Measurements from ENCODE around the gene RAD51B.

RAD51B gene

DNA sequence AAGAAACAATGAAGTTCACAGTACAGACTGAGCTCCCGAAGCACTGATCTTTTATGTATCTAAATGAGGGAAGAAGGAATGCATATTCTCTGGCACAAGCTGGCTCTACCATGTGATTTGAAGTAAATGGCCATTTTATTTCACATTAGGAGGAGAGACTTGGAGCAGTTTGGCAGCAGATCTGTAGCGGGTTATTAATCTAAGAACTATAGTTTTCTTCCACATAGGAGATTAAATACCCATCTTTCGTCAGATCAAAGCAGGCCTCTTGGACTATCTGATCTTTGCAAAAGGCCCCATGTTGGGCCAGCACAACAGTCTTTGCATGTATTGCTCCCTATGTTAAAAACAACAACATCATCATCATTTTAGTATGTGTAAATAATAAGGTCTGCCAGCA is 495.5 kb downstream of the RAD51B start:
- no peak for DNase-seq

DNA sequence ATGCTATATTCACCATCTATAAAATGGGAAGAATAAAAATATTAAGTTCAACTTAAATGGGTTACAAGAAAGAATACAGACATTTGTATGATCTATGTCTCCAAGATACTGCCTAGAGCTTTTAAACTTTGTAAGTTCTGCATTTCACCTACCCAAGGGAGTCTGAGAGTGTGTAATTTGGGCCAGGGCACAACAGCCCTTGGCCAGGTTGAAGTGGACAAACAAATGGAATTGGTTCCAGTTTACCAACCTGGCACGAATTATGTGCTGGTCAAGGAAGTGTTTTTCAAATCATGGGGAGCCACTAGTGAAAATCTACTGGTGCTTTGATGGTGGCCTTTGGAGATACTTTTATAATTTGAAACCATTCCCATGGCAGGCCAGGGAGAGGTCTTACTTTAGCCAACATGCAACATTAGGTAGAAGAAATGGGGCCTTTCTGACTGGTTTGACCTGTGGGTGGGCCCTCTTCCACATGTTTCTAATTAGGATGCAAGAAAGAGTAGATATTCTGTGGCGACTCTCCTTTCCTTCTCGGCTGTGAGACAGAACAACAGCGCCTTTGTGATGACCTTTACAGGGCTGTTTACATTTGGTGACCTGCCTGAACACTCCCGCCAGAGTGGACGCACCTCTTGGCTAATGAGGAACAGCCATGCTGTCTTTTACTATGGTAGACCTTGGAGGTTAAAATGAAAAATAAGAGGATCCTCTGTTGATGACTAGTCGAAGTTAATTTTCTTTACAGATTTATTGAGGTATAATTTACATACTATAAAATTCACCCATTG is 496.7 kb downstream of the RAD51B start:
- no peak for DNase-seq

DNA sequence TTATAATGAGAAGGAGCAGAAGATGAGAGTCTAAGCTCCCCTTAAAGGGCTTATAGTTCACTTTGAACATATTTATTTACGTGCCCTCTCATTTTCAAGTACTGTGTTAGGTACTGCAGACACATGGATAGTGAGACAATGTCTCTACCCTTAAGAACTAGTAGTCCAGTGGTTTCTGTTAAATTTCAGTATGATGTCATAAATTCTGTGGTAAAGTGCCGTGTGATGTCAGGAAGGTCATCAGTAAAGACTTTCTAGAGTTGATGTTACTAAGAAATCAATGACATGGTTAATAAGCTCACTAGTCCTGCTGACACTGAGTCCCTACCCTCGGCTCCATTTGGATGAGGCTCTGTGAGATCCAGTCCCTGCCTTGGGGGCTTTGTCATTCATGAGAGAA is 497.7 kb downstream of the RAD51B start:
- no peak for DNase-seq

DNA sequence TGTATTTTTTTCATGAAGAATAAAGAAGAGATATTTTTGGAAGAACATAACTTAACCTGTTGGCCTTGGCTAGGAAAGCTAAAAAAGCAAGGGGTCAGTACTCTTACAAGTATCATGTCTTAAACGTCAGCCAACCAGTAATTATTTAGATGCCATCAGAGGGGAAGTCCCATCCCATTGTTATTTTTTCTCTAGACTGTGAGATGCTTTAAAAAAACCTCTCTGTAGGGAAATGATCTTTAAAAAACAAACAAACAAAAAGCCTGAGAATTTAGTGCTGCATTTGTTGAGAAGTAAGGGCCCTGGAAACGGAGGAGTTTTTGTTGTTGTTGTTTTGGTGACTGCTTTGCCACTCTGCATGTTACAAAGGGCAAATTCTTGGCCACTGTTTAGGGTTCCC is 499.2 kb downstream of the RAD51B start:
- no peak for DNase-seq

DNA sequence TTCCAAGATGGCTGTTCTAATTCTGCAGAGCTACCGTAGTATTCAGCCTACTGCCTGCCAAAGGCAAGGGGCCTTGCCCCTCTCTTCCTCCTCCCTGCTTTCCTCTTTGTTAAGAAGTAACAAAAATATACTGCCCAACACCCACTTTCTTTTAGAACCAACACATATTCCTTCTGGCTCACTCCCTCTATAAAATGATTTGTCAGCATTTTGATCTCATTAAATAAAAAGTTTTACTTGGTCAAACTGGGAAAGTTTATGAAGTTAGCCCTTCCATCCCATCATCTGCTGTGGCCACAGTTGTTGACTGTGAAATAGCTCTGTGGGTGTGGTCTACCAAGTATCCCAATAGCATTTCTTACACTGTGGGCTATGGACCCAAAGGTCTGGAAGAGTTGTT is 500.9 kb downstream of the RAD51B start:
- DNase-seq: no peak

DNA sequence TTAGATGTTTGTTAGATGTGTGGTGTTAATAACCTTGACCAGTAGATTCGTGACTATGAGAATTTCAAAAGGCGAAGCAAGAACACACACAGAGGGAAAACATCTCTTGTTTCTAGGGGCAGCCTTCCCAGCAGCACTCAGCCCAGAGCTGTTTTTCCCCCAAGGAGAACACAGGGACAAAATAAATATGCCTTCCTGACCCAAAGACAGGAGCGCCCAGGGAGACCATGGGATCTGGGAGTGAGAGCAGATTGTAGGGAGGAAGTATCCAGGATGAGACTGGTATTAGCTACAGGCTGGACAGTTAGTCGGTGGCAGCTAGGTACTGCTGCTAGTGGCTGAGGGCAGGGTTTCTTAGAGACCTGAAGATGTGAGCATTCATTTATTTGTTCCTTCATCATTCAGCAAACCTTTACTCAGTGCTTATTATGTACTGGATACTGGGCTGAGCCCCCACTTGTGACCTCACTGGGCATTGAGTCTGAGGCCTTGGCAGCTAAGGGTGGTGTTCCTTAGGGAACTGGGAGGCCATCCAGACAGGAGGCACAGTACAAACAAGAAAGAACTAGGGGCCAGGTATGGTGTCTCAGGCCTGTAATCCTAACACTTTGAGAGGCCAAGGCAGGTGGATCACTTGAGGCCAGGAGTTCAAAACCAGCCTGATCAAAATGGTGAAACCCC is 503.5 kb downstream of the RAD51B start:
- DNase-seq: no peak

DNA sequence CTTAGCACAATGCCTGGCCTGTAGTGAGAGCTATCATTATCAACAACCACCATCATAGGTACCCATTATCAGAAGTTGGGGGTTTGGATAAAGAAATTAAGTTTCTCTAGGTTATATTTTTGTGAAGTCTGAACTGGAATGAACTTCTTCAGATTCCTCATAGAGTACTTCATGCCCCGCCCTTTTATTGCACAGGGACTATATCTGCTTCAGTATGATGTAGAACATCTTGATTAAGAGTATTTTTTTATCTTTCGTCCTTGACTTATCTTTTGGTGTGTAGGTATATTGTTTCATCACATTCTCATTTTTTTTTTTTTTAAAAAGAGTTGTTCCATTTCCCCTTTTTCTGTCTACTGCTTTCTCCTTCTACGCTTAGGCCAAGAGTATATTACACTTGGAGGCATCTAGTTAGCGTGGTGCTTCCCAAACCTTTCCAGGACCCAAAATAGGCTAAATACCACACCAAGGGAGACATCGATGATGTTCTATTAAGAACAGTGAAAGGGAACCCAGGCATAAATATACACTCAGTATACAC is 505.8 kb downstream of the RAD51B start:
- DNase-seq: no peak

DNA sequence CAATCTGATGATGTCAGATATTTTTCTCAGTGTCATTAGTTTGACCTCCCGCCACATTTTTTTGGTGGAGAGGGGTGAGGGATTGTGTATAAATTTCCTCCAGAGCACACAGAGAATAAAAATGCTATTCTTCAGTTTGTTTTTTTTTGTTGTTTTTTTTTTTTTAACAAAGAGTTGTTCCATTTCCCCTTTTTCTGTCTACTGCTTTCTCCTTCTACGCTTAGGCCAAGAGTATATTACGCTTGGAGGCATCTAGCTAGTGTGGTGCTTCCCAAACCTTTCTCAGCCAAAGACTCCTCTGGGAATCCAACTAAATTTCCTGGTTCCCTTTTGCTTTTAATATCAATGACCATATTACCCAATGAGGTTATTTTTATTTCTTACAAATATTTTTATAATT is 507.7 kb downstream of the RAD51B start:
- no peak for DNase-seq

DNA sequence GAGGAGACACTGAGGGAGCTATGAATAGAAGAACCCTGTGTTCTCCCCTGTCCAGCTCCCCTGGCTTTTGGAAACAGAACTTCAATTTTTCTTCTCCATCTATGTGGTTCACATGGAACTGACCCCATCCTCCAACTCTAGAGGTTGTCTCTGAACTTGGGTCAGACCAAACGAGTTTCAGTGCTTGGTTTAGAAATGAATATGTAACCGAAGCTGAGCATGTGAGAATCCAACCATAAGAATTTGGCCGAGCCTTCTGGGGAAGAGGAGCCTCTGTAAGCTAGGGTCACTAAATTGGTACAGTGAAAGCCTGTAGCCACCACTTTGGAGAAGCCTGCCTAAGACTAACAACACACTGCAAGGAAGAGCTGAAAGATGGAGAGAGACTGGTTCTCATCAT is 508.9 kb downstream of the RAD51B start:
- DNase-seq: no peak

DNA sequence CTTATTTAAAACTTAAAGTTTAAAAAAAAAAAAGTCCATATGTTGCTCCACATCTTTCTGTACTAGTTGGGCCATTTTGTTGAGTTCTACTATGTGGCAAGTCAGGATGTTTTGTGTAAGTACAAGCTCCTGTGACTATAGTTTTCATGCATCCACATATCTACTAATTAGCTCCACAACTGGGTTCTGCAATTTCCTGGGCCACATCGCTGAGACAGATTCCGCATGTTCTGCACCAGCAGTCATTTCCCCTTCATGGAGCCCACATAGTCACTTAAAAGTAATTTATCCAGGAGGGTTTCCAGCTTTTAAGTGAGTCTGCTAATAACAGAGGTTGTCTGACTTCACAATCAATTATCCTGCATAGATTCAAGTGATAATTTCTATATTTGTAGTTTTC is 511.8 kb downstream of the RAD51B start:
- DNase-seq: no peak

DNA sequence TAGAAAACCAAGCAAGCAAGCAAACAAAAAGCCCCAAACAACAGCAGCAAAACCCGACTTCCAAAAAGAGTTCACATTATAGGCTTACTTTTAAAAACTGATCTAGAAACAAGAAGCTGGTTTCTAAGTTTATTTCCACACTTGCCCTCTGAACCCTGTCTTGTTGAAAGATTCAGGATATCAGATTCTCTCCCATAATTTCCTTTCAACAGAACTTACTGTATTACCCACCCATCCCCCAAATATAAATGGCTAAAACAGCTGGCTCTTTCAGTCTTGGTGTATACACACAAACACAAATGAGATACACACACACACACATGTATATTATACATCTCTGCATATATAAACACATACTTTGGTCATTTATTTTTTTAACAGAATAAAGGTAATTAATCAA is 512.4 kb downstream of the RAD51B start:
- DNase-seq: no peak

DNA sequence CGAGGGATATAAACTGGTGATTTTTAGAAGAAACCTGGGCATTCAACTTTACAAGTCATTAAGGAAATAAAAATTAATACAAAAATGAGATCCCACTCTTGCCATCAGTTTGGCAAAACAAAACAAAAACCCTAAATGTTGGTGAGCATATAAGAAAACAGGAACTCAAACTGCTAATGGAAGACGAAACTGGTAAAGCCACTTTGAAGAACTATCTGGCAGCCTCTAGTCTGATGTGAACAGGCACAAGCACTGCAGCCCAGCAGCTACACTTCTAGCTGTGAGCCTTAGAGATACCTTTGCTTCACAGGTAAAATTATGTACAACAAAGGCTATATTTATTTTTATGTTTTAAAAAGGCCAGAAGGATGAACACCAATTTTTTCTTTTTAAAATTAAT is 513.7 kb downstream of the RAD51B start:
- DNase-seq: no peak

DNA sequence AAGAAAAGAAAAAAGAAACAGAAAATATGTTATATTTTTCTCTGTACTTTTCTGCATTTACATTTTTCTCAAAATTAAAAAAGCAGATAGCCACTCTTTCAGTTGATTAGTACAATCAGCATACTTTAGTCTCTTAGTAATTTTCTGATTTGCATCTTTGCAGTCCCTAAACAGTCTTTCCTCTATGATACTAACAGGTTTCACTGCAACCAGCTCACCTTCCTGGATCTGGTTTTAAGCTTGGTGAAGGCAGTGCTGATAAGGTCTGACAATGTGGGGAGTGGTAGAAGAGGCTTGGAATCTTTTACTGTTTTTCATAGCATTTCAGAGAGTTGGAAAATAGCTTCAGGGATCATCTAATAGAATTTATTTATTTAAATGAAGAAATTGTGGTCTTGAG is 515.7 kb downstream of the RAD51B start:
- DNase-seq: no peak

DNA sequence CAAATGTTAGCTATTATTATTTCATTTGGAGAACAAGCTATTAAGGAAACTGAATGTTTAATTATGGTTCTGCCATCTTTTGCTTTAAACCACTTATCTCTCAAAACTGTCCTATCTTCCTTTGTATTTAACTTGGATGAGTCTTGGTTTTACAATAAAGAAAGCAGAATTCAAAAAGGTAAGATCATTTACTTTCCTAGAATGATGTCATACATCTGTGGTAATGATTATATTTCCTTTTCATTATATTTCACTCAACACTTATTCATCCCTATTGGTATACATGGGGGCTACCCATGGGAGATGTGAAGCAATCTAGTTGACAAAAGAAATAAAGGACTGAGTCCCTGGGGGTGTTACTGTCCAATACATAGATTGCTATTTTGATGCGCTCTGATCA is 516.6 kb downstream of the RAD51B start:
- no peak for DNase-seq

DNA sequence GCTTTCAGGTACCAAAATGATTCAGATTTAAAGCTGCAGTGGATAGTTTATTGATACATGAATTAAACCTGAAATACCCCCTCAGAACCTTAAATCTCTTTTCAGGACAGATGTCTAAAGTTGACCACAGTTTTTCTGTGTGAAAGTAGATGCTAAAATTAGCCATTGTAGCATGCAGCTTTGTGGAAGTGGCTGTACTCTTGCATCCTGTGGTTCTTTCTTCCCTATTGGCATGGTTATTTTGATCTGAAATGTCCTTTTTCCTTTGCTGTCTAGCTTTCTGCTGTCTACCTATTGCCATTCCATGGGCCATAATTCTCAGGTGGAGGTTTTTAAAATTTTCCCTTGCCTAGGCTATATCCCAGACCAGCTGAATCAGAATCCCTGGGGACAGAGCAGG is 517.7 kb downstream of the RAD51B start:
- DNase-seq: no peak

DNA sequence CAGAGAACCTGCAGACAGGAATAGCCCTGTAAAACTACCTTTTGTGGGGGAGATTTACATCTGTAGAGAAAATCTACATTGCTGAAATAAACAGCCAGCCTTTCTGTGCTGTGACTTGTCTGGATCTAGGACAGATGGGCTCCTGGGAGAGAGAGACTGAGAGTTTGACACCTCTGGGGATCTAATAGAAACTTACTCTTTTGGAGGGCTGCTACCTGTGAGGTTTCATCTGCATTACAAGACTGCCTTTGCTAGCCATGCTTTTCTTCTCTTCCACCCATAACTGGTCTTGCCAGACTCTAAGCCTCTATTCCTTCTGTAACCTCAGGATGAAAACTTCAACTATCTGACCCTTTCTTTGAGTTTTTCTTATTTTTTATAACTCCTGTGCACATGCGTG is 520.7 kb downstream of the RAD51B start:
- no peak for DNase-seq

DNA sequence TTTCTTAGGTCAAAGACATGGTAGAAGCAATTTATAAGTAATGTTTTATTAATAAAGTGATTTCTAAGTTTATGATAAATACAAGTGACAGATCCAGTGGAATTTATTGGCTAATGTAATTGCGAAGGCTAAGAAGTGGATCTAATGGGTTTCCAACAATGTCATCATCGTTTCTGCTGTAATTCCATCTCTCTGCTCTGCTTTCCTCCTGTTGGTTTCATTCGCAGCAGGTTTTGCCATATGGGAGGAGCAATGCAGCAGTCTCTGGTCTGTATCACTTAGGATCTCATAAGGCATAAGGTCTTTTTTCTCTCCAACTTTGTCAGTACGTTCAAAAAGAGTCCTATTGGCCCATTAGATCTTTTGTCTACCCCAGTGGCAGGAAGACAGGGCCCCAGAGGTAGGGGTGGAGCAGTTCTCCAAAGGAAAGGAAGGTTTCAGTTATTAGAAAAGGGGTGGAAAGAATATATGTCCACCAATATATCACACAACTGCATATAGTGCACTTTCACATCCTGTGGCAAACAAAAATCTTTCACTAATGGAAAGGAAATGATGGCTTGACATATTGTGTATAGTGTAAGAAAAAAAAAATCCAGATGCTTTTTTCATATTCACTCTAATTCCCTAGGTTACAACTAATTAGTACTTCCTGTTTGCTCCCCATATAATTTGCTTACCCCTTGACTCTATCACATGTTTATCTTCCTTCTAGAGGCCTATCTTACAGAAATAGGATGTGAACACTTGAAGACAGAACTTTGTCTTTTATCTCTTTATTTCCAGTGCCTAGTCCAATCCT is 522.0 kb downstream of the RAD51B start:
- no peak for DNase-seq

DNA sequence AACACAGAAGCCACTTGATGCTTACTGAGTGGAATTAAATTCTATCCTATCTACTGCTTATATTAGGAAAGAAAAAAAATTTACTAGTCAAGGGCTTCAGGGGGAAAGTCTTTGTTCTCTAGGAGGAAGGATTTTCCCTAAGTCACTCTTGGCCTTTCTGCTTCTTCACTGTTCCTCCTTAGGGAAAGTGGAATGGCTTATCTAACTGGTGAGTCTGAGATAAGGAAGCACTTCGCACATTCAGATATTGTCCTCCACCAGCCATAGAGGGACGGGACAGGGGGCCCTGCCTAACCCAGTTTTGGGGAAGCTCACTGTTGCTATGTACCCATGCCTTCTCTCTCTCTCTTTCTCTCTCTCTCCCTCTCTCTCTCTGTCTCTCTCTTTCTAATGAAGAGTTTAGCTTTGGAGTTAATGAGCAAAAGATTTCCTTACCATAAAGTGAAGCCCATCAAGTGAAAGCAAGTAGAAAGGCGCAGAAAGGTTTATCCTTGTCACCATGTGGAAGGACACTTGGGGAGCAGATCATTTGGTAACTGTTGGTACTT is 522.7 kb downstream of the RAD51B start:
- DNase-seq: no peak

DNA sequence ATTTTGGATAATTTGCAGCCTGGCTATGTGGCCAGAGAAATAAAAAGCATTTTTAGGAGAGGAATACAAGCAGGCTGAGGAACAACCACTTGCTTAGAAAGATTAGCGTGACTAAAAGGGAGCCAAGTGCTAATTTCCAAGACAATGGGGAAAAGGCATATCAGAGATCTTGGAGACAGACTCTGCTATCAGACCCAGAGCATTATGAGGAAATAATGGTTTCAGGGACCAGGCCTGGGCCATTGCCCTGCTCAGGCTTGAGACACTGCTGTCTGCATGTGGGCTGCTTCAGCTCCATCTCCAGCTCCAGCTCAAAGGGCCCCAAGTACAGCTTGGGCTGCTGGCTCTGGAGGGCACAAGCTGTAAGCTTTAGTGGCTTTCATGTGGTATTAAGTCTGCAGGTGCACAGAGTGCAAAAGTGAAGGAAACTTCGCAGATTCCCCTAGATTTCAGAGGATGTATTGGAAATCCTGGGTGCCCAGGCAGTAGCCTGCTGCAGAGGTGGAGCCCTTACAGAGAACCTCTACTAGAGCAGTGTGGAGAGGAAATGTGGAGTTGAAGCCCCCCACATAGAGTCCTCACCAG is 524.0 kb downstream of the RAD51B start:
- no peak for DNase-seq

DNA sequence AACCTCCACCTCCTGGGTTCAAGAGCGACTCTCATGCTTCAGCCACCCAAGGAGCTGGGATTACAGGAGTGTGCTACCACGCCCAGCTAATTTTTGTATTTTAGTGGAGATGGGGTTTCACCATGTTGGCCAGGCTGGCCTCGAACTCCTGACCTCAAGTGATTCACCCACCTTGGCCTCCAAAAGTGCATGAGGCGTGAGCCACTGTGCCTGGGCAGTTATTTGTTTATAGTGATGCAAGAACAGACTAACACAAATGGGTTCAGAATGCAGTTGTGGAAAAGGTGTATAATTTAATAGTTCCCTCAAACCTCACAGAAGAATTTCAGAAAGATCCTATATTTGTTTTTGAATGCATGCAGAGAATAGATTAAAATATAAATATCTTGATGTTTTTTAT is 526.2 kb downstream of the RAD51B start:
- no peak for DNase-seq

DNA sequence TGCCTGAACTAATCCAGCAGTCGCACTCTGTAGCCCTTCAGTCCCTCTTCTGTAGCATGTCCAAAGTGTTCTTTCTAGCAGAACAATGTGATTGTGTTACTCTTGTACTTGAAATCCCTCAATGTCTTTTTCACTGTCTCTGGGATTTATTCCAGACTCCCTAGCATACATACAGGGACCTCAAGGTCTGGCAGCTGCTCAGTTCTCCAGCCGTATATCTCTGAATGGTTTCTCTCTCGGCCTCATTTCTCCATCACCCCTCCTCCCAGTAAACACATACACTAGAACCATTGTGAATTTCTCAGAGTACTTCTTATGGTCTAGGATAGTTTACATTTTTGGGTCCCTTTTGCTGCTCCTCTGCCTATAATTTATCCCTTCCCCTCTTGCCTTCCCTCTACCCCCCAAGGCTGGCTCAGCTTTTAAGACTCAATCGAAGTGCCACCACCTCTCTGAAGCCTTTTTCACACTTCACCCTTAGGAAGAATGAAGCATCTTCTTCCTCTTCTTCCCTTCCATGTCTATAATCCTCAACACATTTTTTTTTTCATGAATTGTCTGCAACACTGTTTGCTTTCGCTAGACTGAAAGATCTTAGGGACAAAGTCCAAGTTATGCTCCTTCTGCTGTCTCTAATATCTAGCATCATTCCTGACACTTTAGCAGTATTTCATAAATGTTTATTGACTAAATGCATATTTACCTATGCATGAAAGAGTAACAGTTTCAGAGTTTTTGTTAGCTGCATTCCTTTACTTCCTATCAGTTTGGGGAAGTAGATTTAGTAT is 527.2 kb downstream of the RAD51B start:
- no peak for DNase-seq

Measured in NCI-H2029 treated with DMSO at 0.1 percent for 48 hours (cell line).